HG03135 (cell line): ENCODE results near the gene ITLN1.

Experiments
- ATAC-seq: cut with Tn5 transposase; IDR thresholded peaks from one replicate; pipeline ENCODE4 v1.9.1; 2021; ENCODE audit warnings: mild to moderate bottlenecking, moderate library complexity; ENCODE audit not compliant: unreplicated experiment

Gene ITLN1

GRCh38 chr1:160858507-160858906, 26.5 kb downstream of the ITLN1 start:
- ATAC-seq, result no peak

- ATAC-seq, result no peak
Measured at GRCh38 chr1:160858097-160858496, 26.9 kb downstream of the ITLN1 start.

GRCh38 chr1:160855181-160855981, 29.6 kb downstream of the ITLN1 start:
- peak; percentile 84 for ATAC-seq

GRCh38 chr1:160853754-160854153, 31.2 kb downstream of the ITLN1 start:
- ATAC-seq, result no peak

- no peak for ATAC-seq
Measured at GRCh38 chr1:160853014-160853413, 32.0 kb downstream of the ITLN1 start.

- no peak for ATAC-seq
Measured at GRCh38 chr1:160850993-160851392, 34.0 kb downstream of the ITLN1 start.

- ATAC-seq, result no peak
Measured at GRCh38 chr1:160850541-160850940, 34.4 kb downstream of the ITLN1 start.

- ATAC-seq, result no peak
Measured at GRCh38 chr1:160846281-160846680, 38.7 kb downstream of the ITLN1 start.

GRCh38 chr1:160844447-160845232, 40.3 kb downstream of the ITLN1 start:
- ATAC-seq, result no peak

GRCh38 chr1:160841079-160841478, 43.9 kb downstream of the ITLN1 start:
- ATAC-seq, result no peak

- no peak for ATAC-seq
Measured at GRCh38 chr1:160839746-160840145, 45.2 kb downstream of the ITLN1 start.

GRCh38 chr1:160838888-160839287, 46.1 kb downstream of the ITLN1 start:
- no peak for ATAC-seq

GRCh38 chr1:160837558-160838205, 47.3 kb downstream of the ITLN1 start:
- peak; percentile 62 for ATAC-seq

GRCh38 chr1:160836981-160837557, 47.9 kb downstream of the ITLN1 start:
- no peak for ATAC-seq

- no peak for ATAC-seq
Measured at GRCh38 chr1:160836561-160836960, 48.4 kb downstream of the ITLN1 start.

GRCh38 chr1:160835751-160836150, 49.2 kb downstream of the ITLN1 start:
- ATAC-seq, result no peak

GRCh38 chr1:160834945-160835565, 49.9 kb downstream of the ITLN1 start:
- ATAC-seq, result no peak

GRCh38 chr1:160830321-160831153, 54.4 kb downstream of the ITLN1 start:
- no peak for ATAC-seq

- ATAC-seq, result no peak
Measured at GRCh38 chr1:160829766-160830165, 55.2 kb downstream of the ITLN1 start.

GRCh38 chr1:160827418-160827817, 57.6 kb downstream of the ITLN1 start:
- no peak for ATAC-seq
